Astrocyte (in vitro differentiated cells and primary cell): ENCODE results near the gene PCDHGA8. TPM values are rescaled to one million over a fixed set of nuclear protein-coding genes. Genes with fewer than 3 reads are reported as not detected.
"Not testable (repeated sequence)": the region's sequence is repeated elsewhere in the genome, so short reads cannot be mapped to it uniquely, and the experiment has no call there.

ENCODE experiments used
- DNase-seq: peaks from one replicate; pipeline ENCODE4 v3.0.0-alpha.2; 2010; ENCODE audit warnings: low read depth
- FAIRE-seq: peaks from 2 replicates; lab custom pipeline; 2011; peaks lifted over from hg19 to GRCh38; lab: Jason Lieb, UNC
- H2AFZ ChIP-seq: 2 replicates; pipeline ENCODE4 v1.6.0; 2012; ENCODE audit warnings: low read depth, low read length, inconsistent platforms
- H3K27ac ChIP-seq: 2 replicates; pipeline ENCODE4 v1.5.1; 2011; ENCODE audit warnings: low read depth, low read length, inconsistent platforms
- H3K27me3 ChIP-seq: 2 replicates; pipeline ENCODE4 v1.6.0; 2011; ENCODE audit warnings: low read length, inconsistent platforms; ENCODE audit not compliant: insufficient read depth
- H3K36me3 ChIP-seq: 2 replicates; pipeline ENCODE4 v1.5.1; 2011; ENCODE audit warnings: low read length, inconsistent platforms; ENCODE audit not compliant: insufficient read depth
- H3K4me1 ChIP-seq: 2 replicates; pipeline ENCODE4 v1.5.1; 2011; ENCODE audit warnings: low read length, inconsistent platforms; ENCODE audit not compliant: insufficient read depth
- H3K4me2 ChIP-seq: 2 replicates; pipeline ENCODE4 v1.6.0; 2012; ENCODE audit warnings: low read length, inconsistent platforms
- H3K4me3 ChIP-seq: 2 replicates; pipeline ENCODE4 v1.5.1; 2011; ENCODE audit warnings: low read depth, mild to moderate bottlenecking, low read length, inconsistent platforms; ENCODE audit not compliant: insufficient read depth
- H3K79me2 ChIP-seq: 2 replicates; pipeline ENCODE4 v1.6.0; 2012; ENCODE audit warnings: mild to moderate bottlenecking, low read length, inconsistent platforms; ENCODE audit not compliant: insufficient read depth
- H3K9ac ChIP-seq: 2 replicates; pipeline ENCODE4 v1.6.0; 2012; ENCODE audit warnings: mild to moderate bottlenecking, low read length, inconsistent platforms
- H3K9me3 ChIP-seq: 2 replicates; pipeline ENCODE4 v1.5.1; 2012; ENCODE audit warnings: low read depth, mild to moderate bottlenecking, low read length, inconsistent platforms; ENCODE audit not compliant: insufficient read depth
- H4K20me1 ChIP-seq: 2 replicates; pipeline ENCODE4 v1.6.0; 2012; ENCODE audit warnings: low read length, inconsistent platforms; ENCODE audit not compliant: insufficient read depth
- H3K27ac Mint-ChIP-seq: one replicate; pipeline ENCODE4 v1.8.0; 2021; ENCODE audit warnings: mild to moderate bottlenecking, mixed read lengths; ENCODE audit not compliant: unreplicated experiment
- H3K27me3 Mint-ChIP-seq: one replicate; pipeline ENCODE4 v1.8.0; 2021; ENCODE audit warnings: low read depth, mixed read lengths; ENCODE audit not compliant: unreplicated experiment
- H3K36me3 Mint-ChIP-seq: one replicate; pipeline ENCODE4 v1.8.0; 2021; ENCODE audit warnings: low read depth, mixed read lengths; ENCODE audit not compliant: unreplicated experiment
- H3K4me1 Mint-ChIP-seq: one replicate; pipeline ENCODE4 v1.8.0; 2021; ENCODE audit warnings: low read depth, mixed read lengths; ENCODE audit not compliant: unreplicated experiment
- H3K4me3 Mint-ChIP-seq: one replicate; pipeline ENCODE4 v1.8.0; 2021; ENCODE audit warnings: mild to moderate bottlenecking, moderate library complexity, mixed read lengths; ENCODE audit not compliant: unreplicated experiment
- H3K9me3 Mint-ChIP-seq: one replicate; pipeline ENCODE4 v1.8.0; 2021; ENCODE audit warnings: mild to moderate bottlenecking, mixed read lengths; ENCODE audit not compliant: unreplicated experiment
- CTCF ChIP-seq: IDR thresholded peaks from 2 replicates; pipeline ENCODE4 v1.5.1; 2011; ENCODE audit warnings: low read depth, mild to moderate bottlenecking, inconsistent platforms, low read length, moderate library complexity; ENCODE audit not compliant: insufficient read depth
- EZH2 ChIP-seq: IDR thresholded peaks from 2 replicates; pipeline ENCODE4 v1.6.1; 2012; ENCODE audit warnings: mild to moderate bottlenecking, low read length, inconsistent platforms; ENCODE audit not compliant: insufficient read depth
- total RNA-seq: library from RNA; stranded (reverse); gene quantifications from 2 replicates; pipeline ENCODE4 v1.2.1, GENCODE V29; 2021

The PCDHGA8 gene
- total RNA-seq, 1 donor from 2014 or later = 1.0 TPM

GRCh38 chr5:141343242-141343952, 49.0 kb upstream of the PCDHGA8 start, which contains the start of gene PCDHGA3:
Gene PCDHGA3, plus strand, starts transcription at chr5:141343829. Its CDS starts 205 bp downstream, at chr5:141344034.
- Histone ChIP-seq H3K9ac (peak within 1 kb of the TSS; percentile 53), H4K20me1 (no peaks in the 10 kb centered on the region), H3K27me3 (peaks cover 3% of the 10 kb centered on the region), H3K36me3 (no peaks in the 10 kb centered on the region), H3K27ac (no peak within 1 kb of the TSS), H3K4me3 (peak within 1 kb of the TSS; percentile 54), H2AFZ (peak within 1 kb of the TSS; percentile 76), H3K4me2 (peak within 1 kb of the TSS; percentile 66), H3K9me3 (peaks cover 36% of the 10 kb centered on the region), H3K79me2 (no peaks in the 10 kb centered on the region), H3K4me1 (no peaks in the 10 kb centered on the region)
- Mint-ChIP-seq H3K4me1 (no peaks in the 10 kb centered on the region), H3K4me3 (no peak within 1 kb of the TSS), H3K27ac (no peak within 1 kb of the TSS), H3K27me3 (no peaks in the 10 kb centered on the region), H3K9me3 (peaks cover 49% of the 10 kb centered on the region), H3K36me3 (peaks cover 6% of the 10 kb centered on the region)
- FAIRE-seq (no peak), DNase-seq (peak; percentile 55)
- TF ChIP-seq CTCF (peak; percentile 41), EZH2 (no peak)

GRCh38 chr5:141343953-141344463, 48.4 kb upstream of the PCDHGA8 start:
- Histone ChIP-seq H4K20me1 (no peaks in the 10 kb centered on the region), H3K4me2 (peak overlapping the region; percentile 66), H2AFZ (peak overlapping the region; percentile 76), H3K4me1 (no peaks in the 10 kb centered on the region), H3K79me2 (no peaks in the 10 kb centered on the region), H3K27ac (no peak overlapping the region), H3K9me3 (peaks cover 33% of the 10 kb centered on the region), H3K4me3 (peak overlapping the region; percentile 54), H3K36me3 (no peaks in the 10 kb centered on the region), H3K27me3 (peaks cover 3% of the 10 kb centered on the region), H3K9ac (peak overlapping the region; percentile 53)
- no peak overlapping the region for H3K4me3 Mint-ChIP-seq
- no peaks in the 10 kb centered on the region for H3K27me3 Mint-ChIP-seq
- no peak for DNase-seq
- peaks cover 6% of the 10 kb centered on the region for H3K36me3 Mint-ChIP-seq
- no peak for FAIRE-seq
- no peaks in the 10 kb centered on the region for H3K4me1 Mint-ChIP-seq
- no peak for TF ChIP-seq CTCF
- no peak for TF ChIP-seq EZH2
- no peak overlapping the region for H3K27ac Mint-ChIP-seq
- peaks cover 44% of the 10 kb centered on the region for H3K9me3 Mint-ChIP-seq

- Histone ChIP-seq H3K4me2 (no peak overlapping the region), H4K20me1 (no peaks in the 10 kb centered on the region), H3K9ac (no peak overlapping the region), H3K4me1 (no peaks in the 10 kb centered on the region), H3K9me3 (peaks cover 24% of the 10 kb centered on the region), H3K36me3 (no peaks in the 10 kb centered on the region), H2AFZ (no peak overlapping the region), H3K27ac (no peak overlapping the region), H3K4me3 (no peak overlapping the region), H3K27me3 (peaks cover 3% of the 10 kb centered on the region), H3K79me2 (no peaks in the 10 kb centered on the region)
- Mint-ChIP-seq H3K9me3 (peaks cover 36% of the 10 kb centered on the region), H3K27me3 (no peaks in the 10 kb centered on the region), H3K4me1 (no peaks in the 10 kb centered on the region), H3K36me3 (peaks cover 3% of the 10 kb centered on the region), H3K27ac (no peak overlapping the region), H3K4me3 (no peak overlapping the region)
- DNase-seq (no peak), FAIRE-seq (no peak)
- TF ChIP-seq CTCF (no peak), EZH2 (no peak)
Measured at GRCh38 chr5:141345327-141345726, 47.1 kb upstream of the PCDHGA8 start.

GRCh38 chr5:141346017-141346416, 46.4 kb upstream of the PCDHGA8 start:
- H3K9me3 Mint-ChIP-seq = peaks cover 36% of the 10 kb centered on the region
- H3K4me2 ChIP-seq, H3K36me3 ChIP-seq, H3K27ac Mint-ChIP-seq, H3K9ac ChIP-seq, H3K36me3 Mint-ChIP-seq, H2AFZ ChIP-seq, H3K4me1 ChIP-seq, H3K4me3 Mint-ChIP-seq, FAIRE-seq, DNase-seq, H3K4me3 ChIP-seq, H3K4me1 Mint-ChIP-seq, H3K27me3 ChIP-seq, H3K79me2 ChIP-seq, H3K27ac ChIP-seq, H4K20me1 ChIP-seq, H3K27me3 Mint-ChIP-seq: not testable (repeated sequence)
- H3K9me3 ChIP-seq = peaks cover 29% of the 10 kb centered on the region
